ENCODE results near the gene MYL2. TPM values are rescaled to one million over a fixed set of nuclear protein-coding genes. Genes with fewer than 3 reads are reported as not detected.

The MYL2 gene
- polyA plus RNA-seq, 1 donor from 2014 or later = not detected

DNA sequence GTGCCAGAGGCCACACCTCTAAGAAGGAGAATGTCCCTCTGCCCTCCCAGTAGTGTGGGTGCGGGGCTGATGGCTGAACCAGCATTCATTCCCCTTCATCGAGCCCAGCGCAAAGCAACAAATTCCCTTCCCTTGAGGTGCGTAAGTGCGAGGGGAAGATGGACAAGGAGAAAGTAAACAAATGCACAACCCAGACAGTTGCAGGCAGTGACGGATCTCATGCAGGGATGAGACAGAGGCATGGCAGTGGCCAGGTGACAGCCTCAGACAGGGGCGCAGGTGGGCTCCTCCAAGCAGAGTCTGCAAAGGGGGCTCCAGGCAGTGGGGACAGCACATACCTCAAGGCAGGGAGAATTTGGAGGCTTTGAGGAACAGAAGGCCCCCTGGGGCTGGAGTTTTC lies 2.3 kb upstream of the MYL2 start:
- H3K9ac ChIP-seq (ENCODE audit: low read length) = no peak overlapping the region
- no peak overlapping the region for H3K27ac ChIP-seq (ENCODE audit: low read length)
- TF ChIP-seq EP300 (conservative IDR thresholded peaks at IDR 0.05; ENCODE audit: poor library complexity, severe bottlenecking) (peak; percentile 26), MXI1 (conservative IDR thresholded peaks at IDR 0.05; ENCODE audit: poor library complexity, severe bottlenecking) (no peak), CTCF (IDR thresholded peaks at IDR 0.05; ENCODE audit: poor library complexity, severe bottlenecking) (no peak), POLR2AphosphoS5 (IDR thresholded peaks at IDR 0.05) (peak; percentile 60)
- TF ChIP-seq, protein P1, sequence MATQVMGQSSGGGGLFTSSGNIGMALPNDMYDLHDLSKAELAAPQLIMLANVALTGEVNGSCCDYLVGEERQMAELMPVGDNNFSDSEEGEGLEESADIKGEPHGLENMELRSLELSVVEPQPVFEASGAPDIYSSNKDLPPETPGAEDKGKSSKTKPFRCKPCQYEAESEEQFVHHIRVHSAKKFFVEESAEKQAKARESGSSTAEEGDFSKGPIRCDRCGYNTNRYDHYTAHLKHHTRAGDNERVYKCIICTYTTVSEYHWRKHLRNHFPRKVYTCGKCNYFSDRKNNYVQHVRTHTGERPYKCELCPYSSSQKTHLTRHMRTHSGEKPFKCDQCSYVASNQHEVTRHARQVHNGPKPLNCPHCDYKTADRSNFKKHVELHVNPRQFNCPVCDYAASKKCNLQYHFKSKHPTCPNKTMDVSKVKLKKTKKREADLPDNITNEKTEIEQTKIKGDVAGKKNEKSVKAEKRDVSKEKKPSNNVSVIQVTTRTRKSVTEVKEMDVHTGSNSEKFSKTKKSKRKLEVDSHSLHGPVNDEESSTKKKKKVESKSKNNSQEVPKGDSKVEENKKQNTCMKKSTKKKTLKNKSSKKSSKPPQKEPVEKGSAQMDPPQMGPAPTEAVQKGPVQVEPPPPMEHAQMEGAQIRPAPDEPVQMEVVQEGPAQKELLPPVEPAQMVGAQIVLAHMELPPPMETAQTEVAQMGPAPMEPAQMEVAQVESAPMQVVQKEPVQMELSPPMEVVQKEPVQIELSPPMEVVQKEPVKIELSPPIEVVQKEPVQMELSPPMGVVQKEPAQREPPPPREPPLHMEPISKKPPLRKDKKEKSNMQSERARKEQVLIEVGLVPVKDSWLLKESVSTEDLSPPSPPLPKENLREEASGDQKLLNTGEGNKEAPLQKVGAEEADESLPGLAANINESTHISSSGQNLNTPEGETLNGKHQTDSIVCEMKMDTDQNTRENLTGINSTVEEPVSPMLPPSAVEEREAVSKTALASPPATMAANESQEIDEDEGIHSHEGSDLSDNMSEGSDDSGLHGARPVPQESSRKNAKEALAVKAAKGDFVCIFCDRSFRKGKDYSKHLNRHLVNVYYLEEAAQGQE (IDR thresholded peaks at IDR 0.05; ENCODE audit: borderline replicate concordance) = no peak
- H3K9me3 ChIP-seq (ENCODE audit: low read length) = no peaks in the 10 kb centered on the region
- H3K9me2 ChIP-seq (ENCODE audit: insufficient read depth, low read length) = no peaks in the 10 kb centered on the region
- no peaks in the 10 kb centered on the region for H3K79me2 ChIP-seq (replicated peaks; ENCODE audit: insufficient read depth, low read length)
- no peak overlapping the region for H3K4me2 ChIP-seq (ENCODE audit: low read length)
- no peak overlapping the region for H3K4me3 ChIP-seq (ENCODE audit: low read length)
- no peaks in the 10 kb centered on the region for H4K20me1 ChIP-seq (ENCODE audit: insufficient read depth)
- no peaks in the 10 kb centered on the region for H3F3A ChIP-seq (ENCODE audit: insufficient read depth, low read length, poor library complexity, severe bottlenecking)
- no peak overlapping the region for H2AFZ ChIP-seq (ENCODE audit: low read depth, low read length)
- no peaks in the 10 kb centered on the region for H3K27me3 ChIP-seq (ENCODE audit: insufficient read depth, low read depth, low read length)
- no peaks in the 10 kb centered on the region for H3K36me3 ChIP-seq (ENCODE audit: insufficient read depth, low read length)

- H3K27ac ChIP-seq (ENCODE audit: low read length) = no peak overlapping the region
- H3K9ac ChIP-seq (ENCODE audit: low read length) = no peak overlapping the region
- H3K27me3 ChIP-seq (ENCODE audit: insufficient read depth, low read depth, low read length) = no peaks in the 10 kb centered on the region
- no peaks in the 10 kb centered on the region for H3K9me2 ChIP-seq (ENCODE audit: insufficient read depth, low read length)
- H3K9me3 ChIP-seq (ENCODE audit: low read length) = no peaks in the 10 kb centered on the region
- no peaks in the 10 kb centered on the region for H3K36me3 ChIP-seq (ENCODE audit: insufficient read depth, low read length)
- no peaks in the 10 kb centered on the region for H3F3A ChIP-seq (ENCODE audit: insufficient read depth, low read length, poor library complexity, severe bottlenecking)
- H4K20me1 ChIP-seq (ENCODE audit: insufficient read depth) = no peaks in the 10 kb centered on the region
- TF ChIP-seq, protein P1 (IDR thresholded peaks at IDR 0.05; ENCODE audit: borderline replicate concordance) = no peak
- TF ChIP-seq EP300 (conservative IDR thresholded peaks at IDR 0.05; ENCODE audit: poor library complexity, severe bottlenecking) (no peak), TAF1 (IDR thresholded peaks at IDR 0.05; ENCODE audit: low read depth) (no peak), CTCF (IDR thresholded peaks at IDR 0.05; ENCODE audit: poor library complexity, severe bottlenecking) (no peak)
- no peak overlapping the region for H3K4me3 ChIP-seq (ENCODE audit: low read length)
- no peak overlapping the region for H3K4me2 ChIP-seq (ENCODE audit: low read length)
- H3K79me2 ChIP-seq (replicated peaks; ENCODE audit: insufficient read depth, low read length) = no peaks in the 10 kb centered on the region
- no peak overlapping the region for H2AFZ ChIP-seq (ENCODE audit: low read depth, low read length)
Observed at GRCh38 chr12:110921262-110921661, 883 bp upstream of the MYL2 start.

All from neural cell (in vitro differentiated cells).